Activated T-helper 9 cell treated with anti-CD3 and anti-CD28 coated beads, Interleukin-2, amount 50 U/mL, for 16 hours (primary cell): ENCODE measurements around the gene TNP2.
A peak's percentile ranks its signal among the peaks of the same experiment; 100 is the strongest.
"Not testable (repeated sequence)": the region's sequence is repeated elsewhere in the genome, so short reads cannot be mapped to it uniquely, and the experiment has no call there.

Experiments used
- DNase-seq: peaks from one replicate; pipeline ENCODE4 v3.0.0-alpha.2; 2020; ENCODE audit warnings: low read depth

TNP2 gene

GRCh38 chr16:11239644-11240632 lies 29.2 kb downstream of the TNP2 start:
- DNase-seq, result no peak

- no peak for DNase-seq
Observed at GRCh38 chr16:11238272-11239202, 30.6 kb downstream of the TNP2 start.

- DNase-seq, result no peak
Observed at GRCh38 chr16:11236461-11237254, 32.5 kb downstream of the TNP2 start.

- no peak for DNase-seq
Observed at GRCh38 chr16:11235703-11235991, 33.5 kb downstream of the TNP2 start.

- DNase-seq, result no peak
Observed at GRCh38 chr16:11234884-11235702, 34.0 kb downstream of the TNP2 start.

GRCh38 chr16:11233727-11234376 lies 35.3 kb downstream of the TNP2 start:
- peak; percentile 61 for DNase-seq

- peak; percentile 83 for DNase-seq
Observed at GRCh38 chr16:11232852-11233726, 36.0 kb downstream of the TNP2 start.

GRCh38 chr16:11232302-11232851 lies 36.7 kb downstream of the TNP2 start:
- no peak for DNase-seq

GRCh38 chr16:11231367-11231970 lies 37.7 kb downstream of the TNP2 start:
- DNase-seq, result no peak

GRCh38 chr16:11229906-11230305 lies 39.2 kb downstream of the TNP2 start:
- no peak for DNase-seq

GRCh38 chr16:11229432-11229831 lies 39.7 kb downstream of the TNP2 start:
- DNase-seq, result no peak

- no peak for DNase-seq
Observed at GRCh38 chr16:11225677-11226549, 43.2 kb downstream of the TNP2 start.

GRCh38 chr16:11224894-11225676 lies 44.0 kb downstream of the TNP2 start:
- peak; percentile 75 for DNase-seq

GRCh38 chr16:11224096-11224893 lies 44.8 kb downstream of the TNP2 start:
- DNase-seq, result peak; percentile 29

GRCh38 chr16:11220507-11220906 lies 48.6 kb downstream of the TNP2 start:
- DNase-seq, result not testable (repeated sequence)

GRCh38 chr16:11219178-11219577 lies 49.9 kb downstream of the TNP2 start:
- no peak for DNase-seq
